ENCODE results near the gene LENG1. TPM values are rescaled to one million over a fixed set of nuclear protein-coding genes. Genes with fewer than 3 reads are reported as not detected.

Gene LENG1
- total and polyA plus RNA-seq, 2 donors (not counting 3 experiments of a cell fraction or from before 2014, with no cell fraction given), result 3.0 to 5.0 TPM

- no peak for DNase-seq (ENCODE audit: low read depth, low spot score)
- CTCF ChIA-PET, result no interaction called here
- Histone ChIP-seq H3K4me2 (ENCODE audit: insufficient read depth, low read length) (no peak overlapping the region), H3K79me2 (ENCODE audit: control insufficient read depth, insufficient read depth, low read length) (no peaks in the 10 kb centered on the region), H3K27me3 (ENCODE audit: control insufficient read depth in 2 of 2, insufficient read depth in 2 of 2, low read length in 2 of 2) (no peaks in the 10 kb centered on the region), H3K9ac (replicated peaks; ENCODE audit: extremely low read depth, insufficient read depth, low read length) (no peak overlapping the region), H3K9me1 (replicated peaks; ENCODE audit: control insufficient read depth, extremely low read depth, insufficient read depth, low read length) (no peaks in the 10 kb centered on the region), H3K4me1 (ENCODE audit: control insufficient read depth, extremely low read depth, insufficient read depth, low read length) (no peaks in the 10 kb centered on the region), H4K20me1 (replicated peaks; ENCODE audit: control insufficient read depth, extremely low read depth, insufficient read depth, low read length) (no peaks in the 10 kb centered on the region), H3K27ac (ENCODE audit: insufficient read depth, low read depth, low read length) (no peak overlapping the region), H3K4me3 (replicated peaks in 1 of 3; ENCODE audit: insufficient read depth in 1 of 3, low read depth in 1 of 3, low read length in 3 of 3) (no peak overlapping the region), H2AFZ (ENCODE audit: low read depth, low read length) (no peak overlapping the region), H3K9me3 (replicated peaks; ENCODE audit: control insufficient read depth, insufficient read depth, low read length) (no peaks in the 10 kb centered on the region), H3K36me3 (ENCODE audit: control insufficient read depth in 2 of 2, extremely low read depth in 1 of 2, insufficient read depth in 2 of 2, low read length in 2 of 2) (peaks cover 9 to 39% of the 10 kb centered on the region in 2 experiments)
- BruUV-seq (replicated peaks), result no TSS peak
- dilution Hi-C loops (cut with MboI; ENCODE audit: extremely low pct_ligation_motif_present, low sequenced_read_pairs), result no loop called here
- TF ChIP-seq FOS (IDR thresholded peaks at IDR 0.05; ENCODE audit: borderline replicate concordance, insufficient read depth, low read length), result no peak
- no peak for TF ChIP-seq MAX (IDR thresholded peaks at IDR 0.05; ENCODE audit: insufficient read depth, insufficient read length)
- TF ChIP-seq MYC (IDR thresholded peaks at IDR 0.05; ENCODE audit: low read depth, low read length), result no peak
- no peak for TF ChIP-seq POLR2A (IDR thresholded peaks at IDR 0.05; ENCODE audit: low read depth, low read length)
- FAIRE-seq, result no peak
- POLR2A ChIA-PET, result no interaction called here
- intact Hi-C loops (cut with micrococcal nuclease), result no loop called here
Observed at GRCh38 chr19:54128796-54129616, 30.5 kb downstream of the LENG1 start.

GRCh38 chr19:54128441-54128725 lies 31.1 kb downstream of the LENG1 start:
- DNase-seq (ENCODE audit: low read depth, low spot score) (no peak), FAIRE-seq (no peak)
- Histone ChIP-seq H3K4me3 (replicated peaks in 1 of 3; ENCODE audit: insufficient read depth in 1 of 3, low read depth in 1 of 3, low read length in 3 of 3) (no peak overlapping the region), H3K4me1 (ENCODE audit: control insufficient read depth, extremely low read depth, insufficient read depth, low read length) (no peaks in the 10 kb centered on the region), H3K36me3 (ENCODE audit: control insufficient read depth in 2 of 2, extremely low read depth in 1 of 2, insufficient read depth in 2 of 2, low read length in 2 of 2) (peaks cover 9 to 45% of the 10 kb centered on the region in 2 experiments), H4K20me1 (replicated peaks; ENCODE audit: control insufficient read depth, extremely low read depth, insufficient read depth, low read length) (no peaks in the 10 kb centered on the region), H3K27ac (ENCODE audit: insufficient read depth, low read depth, low read length) (no peak overlapping the region), H3K79me2 (ENCODE audit: control insufficient read depth, insufficient read depth, low read length) (no peaks in the 10 kb centered on the region), H3K9me1 (replicated peaks; ENCODE audit: control insufficient read depth, extremely low read depth, insufficient read depth, low read length) (no peaks in the 10 kb centered on the region), H3K9me3 (replicated peaks; ENCODE audit: control insufficient read depth, insufficient read depth, low read length) (no peaks in the 10 kb centered on the region), H3K27me3 (ENCODE audit: control insufficient read depth in 2 of 2, insufficient read depth in 2 of 2, low read length in 2 of 2) (no peaks in the 10 kb centered on the region), H3K4me2 (ENCODE audit: insufficient read depth, low read length) (no peak overlapping the region), H2AFZ (ENCODE audit: low read depth, low read length) (no peak overlapping the region), H3K9ac (replicated peaks; ENCODE audit: extremely low read depth, insufficient read depth, low read length) (no peak overlapping the region)
- intact Hi-C loops (cut with micrococcal nuclease) (no loop called here), dilution Hi-C loops (cut with MboI; ENCODE audit: extremely low pct_ligation_motif_present, low sequenced_read_pairs) (no loop called here)
- no TSS peak for BruUV-seq (replicated peaks)
- POLR2A ChIA-PET, result no interaction called here
- CTCF ChIA-PET, result no interaction called here
- TF ChIP-seq EZH2 (IDR thresholded peaks at IDR 0.05; ENCODE audit: borderline replicate concordance, low read depth, low read length, severe bottlenecking) (no peak), MAX (IDR thresholded peaks at IDR 0.05; ENCODE audit: insufficient read depth, insufficient read length) (no peak), CTCF (IDR thresholded peaks at IDR 0.05; ENCODE audit: extremely low read depth in 1 of 2, insufficient read depth in 1 of 2, low read depth in 1 of 2, low read length in 2 of 2) (no peak), FOS (IDR thresholded peaks at IDR 0.05; ENCODE audit: borderline replicate concordance, insufficient read depth, low read length) (no peak), GATA2 (IDR thresholded peaks at IDR 0.05; ENCODE audit: insufficient read depth, insufficient read length, low read depth, low read length) (no peak), POLR2A (IDR thresholded peaks at IDR 0.05; ENCODE audit: low read depth, low read length) (no peak)
